Motor neuron (in vitro differentiated cells): ENCODE results near the gene ABCG4. TPM values are rescaled to one million over a fixed set of nuclear protein-coding genes. Genes with fewer than 3 reads are reported as not detected.
A peak's percentile ranks its signal among the peaks of the same experiment; 100 is the strongest.

ENCODE experiments used
- ATAC-seq, 8 experiments: fragments of 200-7000 bp; cut with Tn5 transposase; replicated peaks in 6 of 8; 2 replicates each; pipeline ENCODE4 v1.8.0; 2021; ENCODE audit warnings: mild to moderate bottlenecking in 8 of 8, moderate library complexity in 8 of 8
- H3K27ac ChIP-seq, 2 donors: fragments of 250-450 bp; sonication (Bioruptor Pico); 2 replicates each; pipeline ENCODE4 v1.9.0; 2021; ENCODE audit warnings: antibody characterized with exemption in 2 of 2, mild to moderate bottlenecking in 2 of 2, moderate library complexity in 1 of 2
- H3K4me1 ChIP-seq, 2 donors: fragments of 250-450 bp; sonication (Bioruptor Pico); replicated peaks in 1 of 2; 2 replicates each; pipeline ENCODE4 v1.6.1; 2021; ENCODE audit warnings: antibody characterized with exemption in 2 of 2, mild to moderate bottlenecking in 2 of 2, moderate library complexity in 1 of 2
- H3K4me3 ChIP-seq, 5 donors: fragments of 250-450 bp; sonication (Bioruptor Pico); 2 replicates each; pipeline ENCODE4 v1.9.0; 2021; ENCODE audit warnings: antibody characterized with exemption in 5 of 5, mild to moderate bottlenecking in 5 of 5, moderate library complexity in 4 of 5
- WGBS, 10 experiments: fragments of 450-650 bp; shearing (Covaris generic); methylation state at CpG; one replicate each; pipeline ENCODE4 v1.0.0; 2022; 5-methylcytosine and 5-hydroxymethylcytosine counted together
- in situ Hi-C, 9 experiments: fragments of 400-800 bp; cut with MboI; loops; one replicate each; pipeline ENCODE4 v1.15.0; 2021; ENCODE audit warnings: low sequenced_read_pairs in 9 of 9, low pct_unique_long_range_greater_than_20kb in 2 of 9; ENCODE audit not compliant: unreplicated experiment in 9 of 9
- total RNA-seq, 8 experiments: library from RNA; unstranded; fragments of 300-600 nt; gene quantifications; 2 replicates each; pipeline versions ENCODE4 v1.2.3 to v1.2.4, GENCODE V29; 2022

The ABCG4 gene
- total RNA-seq, 8 experiments from 2014 or later = 0.36 to 3.3 (median 1.6) TPM

DNA sequence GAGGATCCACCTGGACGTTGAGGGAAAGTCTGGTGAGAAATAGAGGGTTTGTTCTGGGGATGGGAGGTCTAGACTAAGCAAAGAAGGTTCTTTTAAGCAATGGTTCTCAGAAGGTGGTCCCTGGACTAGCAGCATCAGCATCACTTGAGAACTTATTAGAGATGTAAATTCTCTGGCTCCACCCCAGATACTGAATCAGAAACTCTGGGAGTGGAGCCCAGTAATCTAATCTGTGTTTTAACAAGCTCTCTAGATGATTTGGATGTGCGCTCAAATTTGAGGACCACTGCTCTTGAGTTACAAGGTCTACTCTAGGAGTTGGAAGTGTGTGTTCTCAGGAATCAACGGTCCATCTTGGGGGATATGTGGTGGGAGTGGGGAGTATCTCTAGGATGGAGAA lies 3.3 kb upstream of the ABCG4 start:
- in situ Hi-C loops = no loop called here
- 0 to 90% (median 63%) methylated on average over 1 to 3 of the region's 3 CpGs; no CpG with 5 or more reads in 4 of the 10 experiments for WGBS, 10 experiments
- H3K4me3 ChIP-seq = no peak overlapping the region
- ATAC-seq = no peak
- no peak overlapping the region for H3K27ac ChIP-seq
- H3K4me1 ChIP-seq = peaks cover 9 to 12% of the 10 kb centered on the region in 2 donors

DNA sequence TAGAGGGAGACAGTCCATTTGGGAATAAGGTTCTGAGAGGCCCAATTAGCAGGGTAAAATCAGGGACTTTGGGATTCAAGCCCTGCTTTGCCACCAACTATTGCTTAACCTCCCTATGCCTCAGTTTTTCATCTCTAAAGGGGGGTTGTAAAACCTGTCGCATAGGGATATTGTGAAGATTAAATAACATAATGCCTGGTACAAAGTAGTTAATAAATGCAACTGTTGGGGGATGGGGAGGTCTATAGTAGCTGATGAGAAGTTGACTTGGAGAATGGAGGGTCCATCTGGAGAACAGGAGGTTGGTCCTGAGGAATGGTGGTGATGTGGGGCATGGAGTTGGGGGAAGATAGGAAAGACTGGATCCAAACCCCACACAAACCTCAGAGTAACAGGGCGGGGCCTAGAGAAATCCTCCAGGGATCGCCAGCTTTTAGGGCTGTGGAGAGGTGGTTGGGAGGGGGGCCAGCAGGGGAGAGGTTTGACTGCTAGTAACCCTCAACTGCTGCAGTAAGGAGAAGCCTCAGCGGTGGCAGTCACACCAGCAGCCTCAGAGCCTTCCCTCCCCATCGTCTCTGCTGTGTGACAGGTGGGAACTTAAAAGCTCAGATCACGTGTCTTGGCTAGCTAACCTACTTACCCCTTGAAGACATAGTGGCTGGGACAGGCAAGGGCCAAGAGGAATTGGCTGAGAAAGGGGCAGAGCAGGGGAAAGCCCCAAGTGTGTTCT lies 1.1 kb upstream of the ABCG4 start:
- ATAC-seq = no peak
- Histone ChIP-seq H3K4me1 (peaks cover 9 to 12% of the 10 kb centered on the region in 2 donors), H3K4me3 (no peak overlapping the region), H3K27ac (no peak overlapping the region)
- 46 to 100% (median 54%) methylated on average over 1 to 3 of the region's 6 CpGs; no CpG with 5 or more reads in 2 of the 10 experiments for WGBS, 10 experiments
- in situ Hi-C loops = no loop called here

DNA sequence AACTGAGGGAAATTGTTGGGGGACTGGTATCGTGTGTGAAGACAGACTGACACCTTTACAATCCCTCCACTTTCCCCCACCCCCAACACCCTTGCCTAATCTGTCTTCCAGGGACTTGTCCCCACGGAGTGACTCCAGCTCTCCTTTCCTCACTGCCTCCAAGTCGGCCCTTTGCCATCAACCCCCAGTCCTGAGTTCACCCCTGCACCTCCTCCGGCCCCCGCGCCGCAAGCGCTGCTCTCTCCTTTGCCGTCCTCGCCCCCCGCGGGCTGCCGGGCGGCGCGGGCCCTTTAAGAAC lies 183 bp upstream of the ABCG4 start:
- ATAC-seq = no peak

DNA sequence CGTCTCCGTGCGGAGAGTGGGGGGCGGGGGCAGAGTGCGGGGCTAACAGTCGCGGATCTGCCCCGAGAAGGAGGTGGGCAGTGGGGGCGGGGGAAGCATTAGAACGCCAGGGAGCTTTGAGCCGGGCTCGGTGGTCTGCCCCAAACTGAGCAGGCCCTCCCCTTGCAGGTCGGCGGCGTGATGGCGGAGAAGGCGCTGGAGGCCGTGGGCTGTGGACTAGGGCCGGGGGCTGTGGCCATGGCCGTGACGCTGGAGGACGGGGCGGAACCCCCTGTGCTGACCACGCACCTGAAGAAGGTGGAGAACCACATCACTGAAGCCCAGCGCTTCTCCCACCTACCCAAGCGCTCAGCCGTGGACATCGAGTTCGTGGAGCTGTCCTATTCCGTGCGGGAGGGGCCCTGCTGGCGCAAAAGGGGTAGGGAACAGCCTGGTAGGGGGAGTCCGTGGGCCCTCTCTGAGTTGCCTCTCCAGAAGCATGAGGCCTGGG lies 979 bp downstream of the ABCG4 start:
- peak overlapping the region; percentile 44 to 66 (median 52) for H3K4me3 ChIP-seq
- ATAC-seq = peak in 4 of 8 experiments; percentile 11 to 33 (median 26)
- peaks cover 9 to 12% of the 10 kb centered on the region in 2 donors for H3K4me1 ChIP-seq
- H3K27ac ChIP-seq = peak overlapping the region in 1 of 2 donors; percentile 35
- in situ Hi-C loops = no loop called here
- WGBS, 10 experiments = no CpG with 5 or more reads among the region's 33 CpGs

More for the DNA sequence above, 183 bp upstream of the ABCG4 start:
- WGBS, 10 experiments = 0% methylated on average over 1 of the region's 16 CpGs; no CpG with 5 or more reads in 8 of the 10 experiments
- H3K27ac ChIP-seq = no peak overlapping the region
- peak overlapping the region; percentile 44 to 66 (median 52) for H3K4me3 ChIP-seq
- in situ Hi-C loops = no loop called here
- H3K4me1 ChIP-seq = peaks cover 9 to 12% of the 10 kb centered on the region in 2 donors

DNA sequence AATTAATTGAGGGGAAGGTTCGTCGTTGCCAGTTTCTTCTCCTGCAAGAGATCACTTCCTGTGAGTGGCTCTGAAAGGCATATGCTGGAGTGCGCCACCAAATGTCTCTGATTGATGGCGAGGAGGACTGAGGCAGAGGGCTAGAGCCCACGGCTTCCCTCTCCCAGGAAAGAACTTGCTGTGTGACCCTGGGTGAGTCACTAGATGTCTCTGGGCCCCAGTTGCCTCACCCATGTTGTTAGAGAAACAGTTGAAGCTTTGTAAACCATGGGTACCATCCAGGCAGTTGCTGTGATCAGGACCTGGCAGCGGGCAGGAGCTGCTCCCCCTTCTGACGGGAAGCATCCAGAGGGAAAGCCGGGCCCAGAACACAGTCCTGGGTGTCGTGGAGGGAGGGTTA lies 3.2 kb downstream of the ABCG4 start:
- Histone ChIP-seq H3K4me3 (no peak overlapping the region), H3K4me1 (peaks cover 8 to 9% of the 10 kb centered on the region in 2 donors), H3K27ac (no peak overlapping the region)
- 30 to 72% (median 66%) methylated on average over 1 to 5 of the region's 9 CpGs; no CpG with 5 or more reads in 3 of the 10 experiments for WGBS, 10 experiments
- in situ Hi-C loops = no loop called here
- ATAC-seq = no peak

DNA sequence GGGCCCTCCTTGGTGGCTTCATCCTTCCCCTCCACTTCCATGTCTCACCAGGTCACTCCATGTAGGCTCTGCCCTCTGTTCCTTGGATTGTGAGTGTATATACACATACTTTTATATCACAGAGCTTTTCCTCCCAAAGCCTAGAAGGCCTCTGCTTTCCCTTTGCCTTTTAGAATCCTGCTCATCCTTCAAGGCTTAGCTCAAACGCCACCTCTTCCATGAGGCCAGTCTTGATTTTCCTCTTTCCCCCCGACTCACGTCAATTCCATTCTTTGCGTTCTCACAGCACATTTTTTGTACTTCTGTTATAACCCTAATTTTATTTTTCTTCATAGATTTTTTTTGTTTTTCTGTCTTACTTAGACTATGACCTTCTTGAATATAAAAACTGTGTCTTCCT lies 3.8 kb downstream of the ABCG4 start:
- 66 to 94% (median 80%) methylated on average over 3 to 4 of the region's 4 CpGs; no CpG with 5 or more reads in 1 of the 10 experiments for WGBS, 10 experiments
- in situ Hi-C loops = no loop called here
- no peak overlapping the region for H3K27ac ChIP-seq
- H3K4me1 ChIP-seq = peaks cover 8 to 9% of the 10 kb centered on the region in 2 donors
- no peak for ATAC-seq
- no peak overlapping the region for H3K4me3 ChIP-seq

DNA sequence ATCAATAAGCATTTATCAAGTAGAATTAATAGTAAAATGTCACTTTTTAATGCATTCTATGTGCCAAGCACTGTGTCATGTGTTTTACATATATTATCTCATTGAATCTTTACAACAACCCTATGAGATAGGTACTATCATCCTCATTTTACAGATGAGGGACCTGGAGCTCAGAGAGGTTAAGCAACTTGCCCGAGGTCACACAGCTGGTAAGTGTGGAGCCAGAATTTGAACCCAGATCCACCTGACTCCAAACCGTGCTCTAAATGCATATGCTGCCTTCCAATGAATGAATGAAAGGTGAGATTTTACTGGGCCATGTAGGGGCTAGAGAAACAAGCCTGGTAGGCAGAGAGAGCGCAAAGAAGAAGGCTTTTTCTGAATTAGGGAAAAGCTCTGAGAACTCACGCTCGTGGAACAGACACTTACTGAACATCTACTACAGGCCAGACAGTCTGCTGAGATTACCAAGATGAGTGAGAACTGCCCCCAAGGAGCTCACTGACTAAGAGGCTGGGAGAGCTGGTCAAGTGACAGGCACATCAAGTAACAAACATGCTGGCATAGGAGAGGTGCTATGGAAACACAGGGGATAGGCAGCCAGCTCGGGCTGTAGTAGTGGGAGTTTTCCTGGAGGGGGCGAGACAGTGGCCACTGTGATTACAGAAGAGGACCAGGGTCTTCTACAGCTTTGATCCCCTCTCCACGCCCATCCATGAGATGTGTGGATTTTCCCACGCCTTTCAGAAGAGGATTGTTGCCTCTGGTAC lies 4.4 kb downstream of the ABCG4 start:
- WGBS, 10 experiments = 33 to 100% (median 70%) methylated on average over 1 to 6 of the region's 9 CpGs; no CpG with 5 or more reads in 4 of the 10 experiments
- Histone ChIP-seq H3K27ac (no peak overlapping the region), H3K4me3 (no peak overlapping the region), H3K4me1 (peaks cover 8 to 9% of the 10 kb centered on the region in 2 donors)
- peak in 1 of 8 experiments; percentile 20 for ATAC-seq
- in situ Hi-C loops = no loop called here

DNA sequence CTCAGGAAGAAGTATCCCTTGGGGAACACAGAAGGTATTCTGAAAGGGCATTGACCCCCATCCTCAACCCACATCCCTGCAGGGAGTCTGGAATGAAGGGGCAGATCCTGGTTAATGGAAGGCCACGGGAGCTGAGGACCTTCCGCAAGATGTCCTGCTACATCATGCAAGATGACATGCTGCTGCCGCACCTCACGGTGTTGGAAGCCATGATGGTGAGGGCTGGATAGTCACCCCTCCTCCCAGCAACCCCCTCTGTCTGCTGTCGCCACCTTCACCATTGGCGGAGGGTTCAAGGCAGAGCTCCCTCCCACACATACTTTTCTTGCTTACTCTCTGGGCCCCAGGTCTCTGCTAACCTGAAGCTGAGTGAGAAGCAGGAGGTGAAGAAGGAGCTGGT lies 5.3 kb downstream of the ABCG4 start:
- ATAC-seq = no peak
- WGBS, 10 experiments = 89% methylated on average over 4 of the region's 6 CpGs; no CpG with 5 or more reads in 9 of the 10 experiments
- in situ Hi-C loops = no loop called here
- Histone ChIP-seq H3K27ac (no peak overlapping the region), H3K4me1 (peaks cover 6% of the 10 kb centered on the region in 2 donors), H3K4me3 (no peak overlapping the region)

DNA sequence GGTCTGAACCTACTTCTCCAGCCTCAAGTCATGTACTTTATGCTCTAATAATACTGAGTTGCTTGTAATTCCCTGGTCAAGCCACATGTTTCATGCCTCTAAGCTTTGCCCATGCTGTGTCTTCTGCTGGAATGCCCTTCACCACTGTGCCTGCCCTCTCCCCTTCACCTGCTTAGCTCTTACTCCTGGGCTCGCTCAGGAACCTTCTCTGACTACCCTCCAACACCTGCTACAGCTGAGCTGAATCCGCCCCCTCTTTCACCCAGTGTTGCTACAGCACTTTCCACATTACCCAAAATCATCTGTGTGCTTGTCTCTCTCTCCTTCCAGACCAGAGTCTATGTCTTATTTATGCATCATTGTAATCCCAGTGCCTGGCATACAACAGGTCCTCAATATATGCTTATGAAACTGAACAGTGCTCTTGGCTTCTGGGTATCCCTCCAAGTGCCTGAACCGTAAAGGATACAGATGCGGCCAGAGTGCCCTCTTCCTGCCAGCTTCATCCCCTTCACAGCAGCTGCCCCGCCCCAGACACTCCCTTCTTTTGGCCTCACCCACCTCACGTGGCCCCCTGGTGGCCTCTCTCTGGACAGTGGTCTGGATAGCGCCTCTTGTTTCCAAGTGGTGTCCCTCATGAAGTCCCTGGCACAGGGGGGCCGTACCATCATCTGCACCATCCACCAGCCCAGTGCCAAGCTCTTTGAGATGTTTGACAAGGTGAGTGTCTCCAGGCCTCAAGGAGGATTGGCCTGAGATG lies 7.1 kb downstream of the ABCG4 start:
- in situ Hi-C loops = no loop called here
- 0 to 43% (median 35%) methylated on average over 1 to 5 of the region's 8 CpGs; no CpG with 5 or more reads in 3 of the 10 experiments for WGBS, 10 experiments
- H3K4me1 ChIP-seq = no peaks in the 10 kb centered on the region
- peak in 2 of 8 experiments; percentile 29 to 79 for ATAC-seq
- H3K27ac ChIP-seq = no peak overlapping the region
- H3K4me3 ChIP-seq = no peak overlapping the region

DNA sequence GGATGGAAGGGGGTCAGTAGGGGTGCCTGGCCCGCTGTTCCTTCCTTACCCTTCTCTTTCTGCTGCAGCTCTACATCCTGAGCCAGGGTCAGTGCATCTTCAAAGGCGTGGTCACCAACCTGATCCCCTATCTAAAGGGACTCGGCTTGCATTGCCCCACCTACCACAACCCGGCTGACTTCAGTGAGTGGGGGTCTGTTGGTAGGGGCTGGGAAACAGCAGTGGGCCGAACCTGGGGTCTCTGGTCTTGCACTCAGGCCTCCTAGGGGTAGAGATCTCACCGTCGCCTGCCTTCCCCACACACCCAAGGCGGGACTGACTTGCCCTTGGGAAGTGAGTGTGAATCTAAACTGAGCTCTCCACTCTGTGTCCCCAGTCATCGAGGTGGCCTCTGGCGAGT lies 7.6 kb downstream of the ABCG4 start:
- Histone ChIP-seq H3K27ac (no peak overlapping the region), H3K4me3 (no peak overlapping the region), H3K4me1 (no peaks in the 10 kb centered on the region)
- 62 to 100% (median 81%) methylated on average over 1 to 6 of the region's 10 CpGs; no CpG with 5 or more reads in 6 of the 10 experiments for WGBS, 10 experiments
- in situ Hi-C loops = no loop called here
- ATAC-seq = no peak

DNA sequence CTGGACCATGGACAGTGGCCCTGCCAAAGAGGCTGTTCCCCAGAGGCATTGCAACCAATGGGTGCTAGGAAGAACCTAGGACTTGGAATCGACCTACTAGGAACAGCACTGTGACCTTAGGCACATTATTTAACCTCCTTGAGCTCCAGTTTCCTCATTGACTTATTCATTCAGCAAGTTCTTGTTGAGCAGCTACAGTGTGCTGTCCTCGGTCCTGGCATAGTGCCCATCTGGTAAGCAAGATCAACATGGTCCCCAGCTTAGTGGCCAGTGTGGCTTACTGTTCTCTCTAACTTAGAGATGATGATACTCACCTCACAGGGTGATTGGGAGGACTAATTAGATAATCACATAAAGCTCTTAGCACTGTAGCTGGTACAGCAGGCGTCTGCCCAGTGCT lies 8.2 kb downstream of the ABCG4 start:
- 20 to 80% (median 70%) methylated on average over 1 to 2 of the region's 3 CpGs; no CpG with 5 or more reads in 3 of the 10 experiments for WGBS, 10 experiments
- ATAC-seq = no peak
- no peak overlapping the region for H3K27ac ChIP-seq
- H3K4me3 ChIP-seq = no peak overlapping the region
- no peaks in the 10 kb centered on the region for H3K4me1 ChIP-seq
- in situ Hi-C loops = no loop called here

DNA sequence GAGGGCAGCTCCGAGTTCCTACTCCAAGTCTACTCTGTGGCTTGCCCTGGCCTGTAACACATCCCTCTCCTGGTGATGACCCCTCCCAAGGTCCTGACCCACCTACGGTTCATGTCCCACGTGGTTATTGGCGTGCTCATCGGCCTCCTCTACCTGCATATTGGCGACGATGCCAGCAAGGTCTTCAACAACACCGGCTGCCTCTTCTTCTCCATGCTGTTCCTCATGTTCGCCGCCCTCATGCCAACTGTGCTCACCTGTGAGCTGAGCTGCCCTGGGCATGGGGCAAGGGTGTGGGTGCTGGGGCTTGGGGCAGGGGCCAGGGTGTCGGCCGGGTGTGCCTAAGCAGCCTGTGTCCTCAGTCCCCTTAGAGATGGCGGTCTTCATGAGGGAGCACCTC lies 9.6 kb downstream of the ABCG4 start:
- in situ Hi-C loops = no loop called here
- ATAC-seq = no peak
- Histone ChIP-seq H3K27ac (no peak overlapping the region), H3K4me1 (no peaks in the 10 kb centered on the region), H3K4me3 (no peak overlapping the region)
- WGBS, 10 experiments = 20 to 100% (median 85%) methylated on average over 1 to 12 of the region's 13 CpGs; no CpG with 5 or more reads in 3 of the 10 experiments

DNA sequence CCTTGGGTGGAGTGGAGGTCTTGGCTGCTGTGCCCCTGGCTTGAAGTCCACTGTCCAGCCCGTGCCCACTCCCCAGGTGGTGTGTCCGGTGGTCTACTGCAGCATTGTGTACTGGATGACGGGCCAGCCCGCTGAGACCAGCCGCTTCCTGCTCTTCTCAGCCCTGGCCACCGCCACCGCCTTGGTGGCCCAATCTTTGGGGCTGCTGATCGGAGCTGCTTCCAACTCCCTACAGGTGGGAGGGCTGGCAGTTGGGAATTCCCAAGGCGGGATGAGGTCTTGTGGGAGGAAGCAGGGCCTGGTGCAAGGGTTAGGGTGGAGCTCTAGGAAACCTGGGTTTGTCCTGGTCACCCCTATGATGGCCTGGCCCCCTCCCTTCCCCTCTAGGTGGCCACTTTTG lies 11.3 kb downstream of the ABCG4 start:
- no peak overlapping the region for H3K4me3 ChIP-seq
- H3K4me1 ChIP-seq = no peaks in the 10 kb centered on the region
- no peak overlapping the region for H3K27ac ChIP-seq
- no peak for ATAC-seq
- WGBS, 10 experiments = 73% methylated on average over 5 of the region's 9 CpGs; no CpG with 5 or more reads in 9 of the 10 experiments
- in situ Hi-C loops = no loop called here
